GM20431 (cell line): ENCODE results near the gene ATP2A2.

ENCODE experiments used
- in situ Hi-C: fragments of 300-500 bp; cut with MseI, MboI; formaldehyde crosslinking; loops from one replicate; pipeline ENCODE4 v1.15.0; 2020; ENCODE audit warnings: low sequenced_read_pairs; ENCODE audit not compliant: unreplicated experiment

Gene ATP2A2

DNA sequence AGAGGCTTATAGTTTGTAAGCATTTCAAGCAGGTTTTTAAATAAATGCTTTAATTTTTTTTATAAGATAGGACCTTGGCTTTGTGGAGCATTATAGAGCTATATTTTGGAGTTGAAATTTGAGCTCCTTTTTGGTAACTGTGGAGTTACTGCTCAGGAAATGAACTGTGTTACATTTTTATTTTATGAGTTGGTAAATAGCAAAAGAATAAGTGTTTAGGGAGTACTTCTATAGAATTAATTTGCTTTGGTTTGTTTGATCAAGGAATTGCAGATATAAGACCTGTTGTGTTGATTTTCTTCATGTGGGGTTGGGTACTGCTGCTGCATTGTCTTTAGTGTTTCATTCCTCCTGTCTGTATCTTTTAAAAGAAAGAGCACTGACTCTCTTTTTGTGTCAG is 3.5 kb downstream of the ATP2A2 start:
- in situ Hi-C loops, result no loop called here

DNA sequence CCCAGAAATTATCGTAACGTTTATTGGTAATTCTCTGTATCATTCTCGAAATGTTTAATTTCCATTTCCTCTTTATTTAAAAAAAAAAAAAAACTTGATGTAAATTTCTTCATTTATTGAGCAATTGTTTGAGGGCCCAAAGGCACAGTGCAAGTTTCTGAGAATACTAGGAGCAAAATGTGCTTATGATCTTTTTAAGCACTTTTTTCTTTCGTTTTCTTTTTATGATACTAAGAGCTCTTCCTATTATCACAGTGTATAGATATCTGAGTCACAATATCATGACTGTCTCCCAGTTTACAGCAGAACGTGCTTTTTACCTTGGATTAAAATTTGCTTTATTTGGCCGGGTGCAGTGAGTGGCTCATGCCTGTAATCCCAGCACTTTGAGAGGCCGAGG is 5.6 kb downstream of the ATP2A2 start:
- in situ Hi-C loops, result no loop called here

DNA sequence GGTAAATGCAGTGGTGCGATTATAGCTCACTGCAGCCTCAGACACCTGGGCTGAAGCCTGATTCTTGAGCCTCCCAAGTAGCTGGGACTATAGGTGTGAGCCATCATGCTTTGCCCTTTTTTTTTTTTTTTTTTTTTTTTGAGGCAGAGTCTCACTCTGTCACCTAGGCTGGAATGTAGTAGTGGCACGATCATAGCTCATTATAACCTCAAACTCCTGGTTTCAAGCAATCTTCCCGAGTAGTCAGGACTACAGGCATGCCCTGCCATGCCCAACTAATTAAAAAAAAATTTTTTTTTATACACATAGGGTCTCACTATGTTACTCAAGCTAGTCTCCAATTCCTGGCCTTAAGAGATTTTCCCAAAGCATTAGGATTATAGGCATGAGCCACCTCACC is 6.9 kb downstream of the ATP2A2 start:
- in situ Hi-C loops, result no loop called here

DNA sequence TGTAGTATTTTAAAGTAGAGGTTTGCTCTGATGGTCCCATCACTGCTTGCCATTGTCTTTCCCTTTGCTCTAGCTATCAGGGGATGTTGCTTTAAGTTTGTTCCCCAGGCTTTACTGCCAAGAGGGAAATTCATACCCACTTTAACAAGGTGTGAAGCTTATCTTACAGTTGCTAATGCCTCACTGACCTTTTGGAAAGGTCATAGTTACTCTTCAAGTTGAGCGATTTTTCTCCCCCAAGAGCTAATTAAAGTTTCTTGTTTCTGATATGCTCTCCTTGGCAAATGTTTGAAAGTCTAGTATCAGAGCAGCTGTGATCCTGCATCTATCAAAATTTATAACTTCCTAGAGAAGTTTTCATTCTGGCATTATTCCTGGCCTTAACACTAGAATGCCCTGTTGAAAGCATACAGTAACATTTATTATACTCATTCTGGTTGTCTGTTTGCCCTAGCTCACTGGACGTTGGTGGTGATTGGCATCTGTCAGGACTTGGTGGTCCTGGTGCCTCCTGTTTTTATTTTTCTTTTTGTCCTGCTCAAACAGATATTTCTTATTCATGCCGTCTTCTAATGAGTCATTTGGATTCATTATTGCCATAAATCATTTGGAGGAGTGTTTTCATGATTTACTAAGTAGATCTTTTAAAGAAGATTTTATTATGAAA is 8.1 kb downstream of the ATP2A2 start:
- in situ Hi-C loops, result no loop called here

DNA sequence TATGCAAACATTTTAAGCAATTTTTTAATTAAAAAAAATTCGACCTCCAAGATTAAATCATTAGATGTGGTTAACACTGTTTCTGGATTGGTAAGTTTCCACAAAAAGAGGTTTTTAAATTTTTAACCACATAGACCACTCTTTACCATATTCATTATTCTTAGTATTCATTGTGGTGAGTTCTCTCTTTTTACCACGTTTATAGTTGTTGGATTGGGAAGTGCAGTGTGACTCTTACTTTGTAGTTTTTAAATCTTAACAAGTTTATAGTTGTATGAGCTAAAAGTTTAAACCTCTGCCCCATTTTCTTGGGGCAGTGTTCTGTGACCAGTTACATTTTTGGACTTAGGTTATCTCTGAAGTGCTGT is 8.6 kb downstream of the ATP2A2 start:
- in situ Hi-C loops, result no loop called here

DNA sequence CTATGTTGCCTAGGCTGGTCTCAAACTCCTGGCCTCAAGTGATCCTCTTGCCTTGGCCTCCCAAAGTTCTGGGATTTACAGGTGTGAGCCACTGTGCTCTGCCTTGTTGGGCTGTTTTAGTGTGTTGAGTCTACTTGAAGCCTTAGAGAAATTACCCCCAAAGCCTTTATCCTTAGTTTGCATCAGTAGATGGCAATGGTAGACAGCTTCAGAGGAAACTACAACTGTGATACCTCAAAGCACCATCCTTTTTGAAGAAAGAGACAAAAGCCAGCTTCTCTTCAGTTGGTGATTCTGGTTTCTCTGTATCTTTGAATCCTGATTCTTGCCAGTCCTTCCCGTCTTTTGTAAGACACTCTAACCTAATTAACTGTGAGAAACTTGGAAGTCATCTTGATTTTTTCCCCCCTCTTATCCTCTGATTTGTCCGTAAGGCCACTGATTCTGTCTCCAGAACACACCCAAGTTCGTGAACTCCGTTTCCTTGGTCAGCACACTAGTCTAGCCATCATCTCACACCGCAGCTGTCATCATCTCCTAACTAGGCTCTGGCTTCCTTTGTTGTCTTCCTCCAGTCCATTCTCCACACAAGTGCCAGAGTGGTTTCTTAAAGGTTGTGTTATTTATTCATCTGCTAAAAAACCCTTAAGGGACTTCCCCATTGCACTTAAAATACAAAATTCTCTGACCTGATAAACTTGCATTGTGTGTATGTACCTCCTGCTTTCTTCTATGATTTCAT is 20.2 kb downstream of the ATP2A2 start:
- in situ Hi-C loops, result no loop called here

DNA sequence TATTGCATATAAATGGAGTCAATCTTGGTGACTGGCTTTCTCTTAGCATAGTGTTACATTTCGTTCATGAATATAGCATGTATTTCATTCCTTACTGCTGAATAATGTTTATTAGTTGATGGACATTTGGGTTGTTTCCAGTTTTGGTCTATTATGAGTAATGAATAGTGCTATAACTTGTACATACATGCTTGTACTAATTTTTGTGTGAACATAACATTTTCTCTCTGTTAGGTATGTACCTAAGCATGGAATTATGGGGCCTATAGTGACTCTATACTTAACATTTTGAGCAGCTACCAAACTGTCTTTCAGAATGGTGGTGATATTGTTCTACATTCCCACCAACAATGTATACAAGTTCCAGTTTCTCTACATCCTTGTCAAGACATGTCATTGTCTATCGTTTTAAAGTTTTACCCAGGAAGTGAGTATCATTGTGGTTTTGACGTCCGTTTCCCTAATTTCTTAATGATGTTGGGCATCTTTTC is 23.1 kb downstream of the ATP2A2 start:
- in situ Hi-C loops, result no loop called here

DNA sequence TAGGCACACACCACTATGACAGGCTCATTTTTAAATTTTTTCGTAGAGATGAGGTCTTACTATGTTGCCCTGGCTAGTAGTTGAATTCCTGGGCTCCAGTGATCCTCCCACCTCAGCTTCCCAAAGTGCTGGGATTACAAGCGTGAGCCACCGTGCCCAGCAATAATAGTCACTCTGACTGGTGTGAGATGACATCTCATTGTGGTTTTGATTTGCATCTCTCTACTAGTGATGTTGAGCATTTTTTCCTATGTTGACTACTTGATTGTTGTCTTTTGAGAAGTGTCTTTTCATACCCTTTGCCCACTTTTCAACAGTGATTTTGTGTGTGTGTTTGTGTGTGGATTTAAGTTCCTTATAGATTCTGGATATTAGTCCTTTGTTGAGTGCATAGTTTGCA is 26.3 kb downstream of the ATP2A2 start:
- in situ Hi-C loops, result no loop called here

DNA sequence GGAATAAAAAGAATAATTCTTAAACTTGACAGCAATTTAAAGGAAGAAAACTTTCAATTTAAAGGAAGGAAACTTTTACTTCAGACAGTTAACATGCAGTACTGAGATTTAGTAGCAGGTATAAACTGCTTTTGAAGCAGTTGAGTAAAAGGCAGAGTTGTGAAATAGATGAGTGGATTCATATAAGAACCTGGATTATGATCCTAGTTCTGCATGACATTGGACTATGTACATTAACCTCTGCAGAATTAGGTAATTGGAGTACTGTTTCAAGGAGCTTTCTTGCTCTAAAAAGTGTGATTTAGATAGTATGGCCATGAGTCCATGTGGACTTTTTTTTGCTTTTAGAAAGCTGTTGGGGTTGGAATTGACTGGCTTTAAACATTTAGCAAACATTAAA is 29.7 kb downstream of the ATP2A2 start:
- in situ Hi-C loops, result no loop called here

DNA sequence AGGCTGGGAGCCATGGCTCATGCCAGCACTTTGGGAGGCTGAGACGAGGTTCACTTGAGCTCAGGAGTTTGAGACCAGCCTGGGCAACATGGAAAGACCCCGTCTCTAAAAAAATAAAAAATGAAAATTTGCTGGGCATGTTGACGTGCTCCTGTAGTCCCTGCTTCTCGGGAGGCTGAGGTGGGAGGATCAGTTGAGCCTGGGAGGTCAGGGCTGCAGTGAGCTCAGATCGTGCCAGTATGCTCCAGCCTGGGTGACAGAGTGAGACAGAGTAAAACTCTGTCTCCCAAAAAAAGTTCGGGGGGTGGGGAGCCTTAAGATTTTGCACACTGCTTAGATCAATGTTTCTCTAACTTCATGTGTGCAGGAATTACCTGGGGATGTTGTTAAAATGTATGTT is 30.9 kb downstream of the ATP2A2 start:
- in situ Hi-C loops, result no loop called here

DNA sequence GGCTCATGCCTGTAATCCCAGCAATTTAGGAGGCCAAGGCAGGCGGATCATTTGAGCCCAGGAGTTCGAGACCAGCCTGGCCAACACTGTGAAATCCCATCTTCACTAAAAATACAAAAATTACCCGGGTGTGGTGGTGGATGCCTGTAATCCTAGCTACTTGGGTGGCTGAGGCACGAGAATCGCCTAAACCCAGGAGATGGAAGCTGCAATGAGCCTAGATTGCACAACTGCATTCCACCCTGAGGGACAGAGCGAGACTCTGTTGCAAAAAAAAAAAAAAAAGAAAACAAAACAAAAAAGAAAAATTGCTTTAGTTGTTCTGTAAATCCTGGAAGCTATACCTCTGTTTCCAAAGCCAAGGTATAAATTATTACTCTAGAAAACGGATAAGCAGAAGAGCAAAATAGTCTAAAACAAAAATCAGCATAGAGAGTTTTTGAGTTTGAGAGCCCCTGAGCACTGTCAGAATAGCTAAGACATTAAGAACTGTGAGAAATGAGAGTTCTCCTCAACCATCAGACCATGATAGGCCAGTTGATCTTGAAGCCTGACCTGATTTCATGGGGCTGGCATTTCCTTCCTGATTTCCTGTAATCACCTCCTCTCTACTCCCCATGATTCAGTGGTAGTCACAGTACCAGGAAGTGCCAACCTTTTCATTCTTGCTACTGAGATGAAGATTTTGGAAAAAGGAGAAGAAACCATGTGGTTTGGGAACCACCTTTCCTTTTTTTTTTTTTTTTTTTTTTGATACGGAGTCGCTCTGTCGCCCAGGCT is 31.7 kb downstream of the ATP2A2 start:
- in situ Hi-C loops, result no loop called here

DNA sequence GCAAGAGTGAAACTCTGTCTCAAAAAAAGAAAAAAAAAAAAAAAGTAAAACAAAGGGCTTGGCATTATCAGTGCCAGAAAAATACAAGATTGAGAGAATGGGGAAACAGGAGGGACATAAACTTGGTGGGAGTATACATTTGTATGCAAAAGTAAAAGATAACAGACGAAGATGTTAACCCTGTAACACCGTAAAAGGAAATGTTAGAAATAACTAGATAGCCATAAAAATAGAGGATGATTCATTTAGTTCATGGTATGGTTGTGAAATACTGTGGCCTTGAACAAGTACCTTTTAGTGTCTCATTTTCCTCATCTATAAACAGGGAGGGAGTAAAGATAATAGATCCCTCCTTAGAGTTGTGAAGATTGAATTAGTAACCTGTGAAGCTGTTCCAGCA is 33.3 kb downstream of the ATP2A2 start:
- in situ Hi-C loops, result no loop called here

DNA sequence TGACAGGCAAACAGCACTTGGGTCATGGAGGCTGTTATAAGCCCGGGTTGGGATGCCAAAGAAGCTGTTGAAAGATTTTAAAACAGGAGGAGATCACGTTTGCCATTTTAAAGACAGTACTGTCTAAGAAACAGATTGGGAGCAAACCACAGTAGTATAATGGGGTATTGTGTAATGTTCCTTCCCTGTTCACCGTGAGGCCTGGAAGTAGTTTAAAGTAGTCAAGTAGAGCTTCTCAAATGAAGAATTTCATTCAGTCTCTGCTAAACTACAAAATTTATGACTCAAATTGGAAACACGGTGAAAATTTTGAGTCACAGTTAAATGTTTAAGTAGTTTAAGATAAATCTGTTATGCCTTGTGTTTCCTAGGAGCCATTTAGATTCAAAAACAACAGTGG is 35.8 kb downstream of the ATP2A2 start:
- in situ Hi-C loops, result no loop called here

DNA sequence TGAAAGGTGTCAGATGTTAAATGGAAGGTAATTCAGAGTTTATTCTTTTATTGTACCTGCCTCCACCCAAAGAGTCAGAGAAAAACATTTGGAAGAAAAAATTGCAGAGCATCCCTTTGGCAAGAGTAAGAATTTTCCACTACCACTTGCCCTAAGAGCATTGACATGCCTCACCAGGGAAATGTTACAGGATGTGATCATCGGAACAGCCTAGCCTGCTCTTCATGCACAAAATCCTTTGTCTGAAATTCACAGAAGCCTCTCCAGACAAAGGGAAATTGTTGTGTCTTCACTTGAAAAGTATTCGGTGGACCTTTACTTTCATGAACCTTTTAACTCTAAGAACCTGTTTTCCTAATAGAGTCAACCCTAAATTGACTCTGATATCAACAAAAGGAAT is 36.9 kb downstream of the ATP2A2 start:
- in situ Hi-C loops, result no loop called here

DNA sequence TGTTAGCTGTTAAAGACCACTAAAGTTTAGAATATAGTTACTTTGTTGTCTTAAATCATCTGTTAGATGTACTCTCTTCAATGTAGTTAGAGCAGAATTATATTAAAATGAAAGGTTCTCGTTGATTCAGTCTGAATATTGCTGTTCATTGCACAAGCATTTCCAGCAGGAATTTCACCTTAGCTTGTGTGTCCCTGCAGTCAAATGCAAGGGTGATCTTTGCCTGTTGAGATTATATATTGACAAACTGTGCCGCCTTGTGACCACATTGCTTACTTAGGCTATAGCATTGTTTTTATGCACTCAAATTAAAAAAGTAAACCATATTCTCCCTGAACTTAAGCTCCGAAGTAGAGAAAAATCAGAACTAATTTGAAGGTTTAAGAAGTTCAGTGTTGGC is 39.5 kb downstream of the ATP2A2 start:
- in situ Hi-C loops, result no loop called here

DNA sequence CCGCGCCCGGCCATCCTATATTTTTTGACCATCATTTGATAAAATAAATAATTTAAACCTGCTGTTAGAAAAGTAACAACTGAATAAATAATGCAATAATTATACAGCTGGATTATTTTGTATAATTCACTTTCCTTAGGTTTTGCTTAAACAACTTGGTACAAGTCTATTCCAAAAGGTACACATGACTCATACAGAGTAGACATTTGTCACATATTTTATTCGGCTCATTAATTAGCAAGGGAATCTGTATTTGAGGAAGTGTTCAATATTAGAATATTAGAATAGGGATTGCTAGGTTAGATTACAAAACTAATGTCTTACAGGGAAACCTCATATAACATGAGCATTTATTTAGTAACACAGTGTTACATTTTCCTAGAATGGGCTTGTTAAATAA is 48.7 kb downstream of the ATP2A2 start:
- in situ Hi-C loops, result no loop called here

DNA sequence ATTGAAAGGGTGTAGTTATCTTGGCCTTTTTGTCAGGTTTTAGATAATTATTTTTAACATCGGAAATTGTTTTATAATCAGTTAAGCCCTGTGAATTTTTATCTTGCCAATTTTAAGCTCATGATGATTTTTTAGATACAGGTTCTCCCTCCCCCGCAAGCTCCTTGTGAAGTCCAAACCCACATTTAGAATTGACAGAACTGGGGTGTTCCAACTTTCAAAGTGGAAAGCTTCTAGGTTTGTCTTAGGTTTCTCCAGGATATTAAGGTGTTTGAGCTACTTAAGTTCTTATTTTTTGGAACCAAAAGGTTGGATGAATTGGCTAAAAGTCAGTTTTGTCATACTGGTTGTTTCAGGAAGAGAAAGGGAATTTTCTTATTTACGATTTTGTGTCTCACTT is 49.1 kb downstream of the ATP2A2 start:
- in situ Hi-C loops, result no loop called here

DNA sequence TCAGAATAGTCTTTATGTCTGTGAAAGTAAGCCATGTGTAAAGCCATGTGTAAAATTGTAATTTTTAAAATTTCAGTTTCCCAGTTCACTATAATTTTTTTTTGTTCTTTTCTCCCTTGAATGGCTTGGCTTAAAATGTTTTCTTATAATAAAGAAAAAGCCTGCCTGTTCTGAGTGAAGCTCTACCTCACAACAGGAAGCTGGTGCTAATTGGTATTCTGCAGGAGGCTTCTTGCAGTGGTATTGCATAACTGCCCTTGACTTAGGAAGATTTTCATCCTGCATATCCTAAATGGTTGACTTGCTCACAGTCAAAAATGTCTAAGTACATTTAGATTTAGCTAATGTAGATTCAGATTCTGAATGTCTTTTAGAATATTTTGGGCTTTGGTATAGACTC is 49.5 kb downstream of the ATP2A2 start:
- in situ Hi-C loops, result no loop called here

DNA sequence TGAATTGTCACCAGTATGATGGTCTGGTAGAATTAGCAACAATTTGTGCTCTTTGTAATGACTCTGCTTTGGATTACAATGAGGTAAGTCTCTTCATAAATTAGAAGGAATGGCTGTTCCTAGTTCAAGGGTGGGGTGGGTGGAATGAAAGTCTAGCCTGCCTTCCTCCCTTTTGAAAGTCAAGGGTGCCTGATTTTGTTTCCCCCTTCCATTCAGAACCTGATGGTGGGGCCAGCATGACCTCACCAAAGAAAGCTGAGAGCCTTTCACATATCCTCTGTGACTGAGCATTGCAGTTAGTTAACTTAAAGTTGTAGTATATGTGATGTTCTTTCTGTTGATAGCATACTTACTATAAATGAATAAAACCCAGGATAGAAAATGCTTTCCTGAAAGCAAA is 52.2 kb downstream of the ATP2A2 start:
- in situ Hi-C loops, result no loop called here

DNA sequence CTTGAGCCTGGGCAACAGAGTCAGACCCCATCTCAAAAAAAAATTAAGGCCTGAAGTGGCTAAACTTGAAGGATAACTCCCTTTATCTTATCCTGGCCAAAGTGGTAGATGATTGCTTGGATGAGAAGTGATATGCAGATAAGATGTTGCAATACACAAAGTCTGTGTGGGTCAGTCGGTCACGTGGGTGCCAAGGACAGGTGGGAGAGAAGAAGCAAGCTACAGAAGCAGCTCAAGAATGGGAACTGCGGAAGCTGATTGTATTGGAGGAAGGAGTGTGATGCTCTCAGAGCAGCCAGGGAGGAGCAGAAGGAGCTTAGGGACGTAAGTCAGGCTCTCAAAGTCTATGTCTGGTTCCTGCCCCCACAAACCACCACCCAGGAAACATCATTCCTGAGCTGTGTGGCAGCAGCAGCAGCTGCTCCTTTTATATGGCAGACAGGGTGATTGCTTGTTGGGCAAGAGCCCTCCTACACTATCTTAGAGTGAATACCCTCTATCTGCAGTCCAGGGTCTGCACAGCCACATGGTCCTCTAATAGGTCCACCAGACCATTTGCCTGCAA is 54.5 kb downstream of the ATP2A2 start:
- in situ Hi-C loops, result no loop called here
